ENCODE data around the gene SLC4A2.

Gene SLC4A2

DNA sequence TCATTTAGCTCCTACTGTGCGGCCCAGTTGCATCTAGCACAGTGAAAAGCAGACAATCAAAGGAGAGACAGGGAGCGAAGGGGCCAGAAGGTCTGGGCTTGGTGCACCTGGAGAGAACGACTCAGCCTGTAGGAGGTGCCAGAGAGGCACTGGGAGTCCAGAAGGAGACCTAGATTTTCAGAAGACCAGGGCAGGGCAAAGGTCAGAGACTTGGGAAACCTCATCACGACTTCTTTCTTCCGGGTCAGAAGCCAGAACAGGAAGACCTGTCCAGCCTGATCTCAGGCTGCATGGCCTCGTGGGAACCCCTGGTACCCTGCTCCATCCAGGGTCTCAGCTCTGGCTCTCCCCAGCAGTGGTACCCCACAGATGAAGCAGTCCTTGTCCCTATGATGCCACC is 32.0 kb downstream of the SLC4A2 start:
- peak; percentile 54 for TF ChIP-seq CTCF (IDR thresholded peaks at IDR 0.05; ENCODE audit: low read depth, low read length)
- no peak for DNase-seq (ENCODE audit: extremely low read depth, low read depth)

DNA sequence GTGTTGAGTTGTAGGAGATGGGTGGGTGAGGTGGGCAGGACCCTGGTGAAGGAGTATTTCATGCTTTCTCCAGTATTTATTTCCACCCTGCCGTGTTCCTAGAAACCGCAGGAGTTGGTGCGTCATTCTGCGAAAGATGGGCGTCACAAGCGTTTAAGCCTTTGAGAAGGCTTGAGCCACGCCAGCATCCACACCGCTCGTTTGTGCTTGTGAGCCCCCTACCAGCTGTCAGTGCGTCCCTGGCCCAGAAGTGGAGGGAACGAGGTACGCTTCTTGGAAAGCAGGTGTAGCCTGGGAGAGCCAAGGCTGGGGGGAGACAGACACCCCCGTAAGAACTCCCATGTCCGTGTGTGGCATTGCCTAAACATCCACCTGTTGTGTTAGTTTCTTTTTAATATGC is 32.6 kb downstream of the SLC4A2 start:
- no peak for DNase-seq (ENCODE audit: extremely low read depth, low read depth)
- no peak for TF ChIP-seq CTCF (IDR thresholded peaks at IDR 0.05; ENCODE audit: low read depth, low read length)

GRCh38 chr7:151093748-151094147 is 34.4 kb downstream of the SLC4A2 start:
- TF ChIP-seq CTCF (IDR thresholded peaks at IDR 0.05; ENCODE audit: low read depth, low read length) = no peak
- DNase-seq (ENCODE audit: extremely low read depth, low read depth) = no peak

GRCh38 chr7:151094675-151095074 is 35.3 kb downstream of the SLC4A2 start:
- no peak for DNase-seq (ENCODE audit: extremely low read depth, low read depth)
- TF ChIP-seq CTCF (IDR thresholded peaks at IDR 0.05; ENCODE audit: low read depth, low read length) = no peak

DNA sequence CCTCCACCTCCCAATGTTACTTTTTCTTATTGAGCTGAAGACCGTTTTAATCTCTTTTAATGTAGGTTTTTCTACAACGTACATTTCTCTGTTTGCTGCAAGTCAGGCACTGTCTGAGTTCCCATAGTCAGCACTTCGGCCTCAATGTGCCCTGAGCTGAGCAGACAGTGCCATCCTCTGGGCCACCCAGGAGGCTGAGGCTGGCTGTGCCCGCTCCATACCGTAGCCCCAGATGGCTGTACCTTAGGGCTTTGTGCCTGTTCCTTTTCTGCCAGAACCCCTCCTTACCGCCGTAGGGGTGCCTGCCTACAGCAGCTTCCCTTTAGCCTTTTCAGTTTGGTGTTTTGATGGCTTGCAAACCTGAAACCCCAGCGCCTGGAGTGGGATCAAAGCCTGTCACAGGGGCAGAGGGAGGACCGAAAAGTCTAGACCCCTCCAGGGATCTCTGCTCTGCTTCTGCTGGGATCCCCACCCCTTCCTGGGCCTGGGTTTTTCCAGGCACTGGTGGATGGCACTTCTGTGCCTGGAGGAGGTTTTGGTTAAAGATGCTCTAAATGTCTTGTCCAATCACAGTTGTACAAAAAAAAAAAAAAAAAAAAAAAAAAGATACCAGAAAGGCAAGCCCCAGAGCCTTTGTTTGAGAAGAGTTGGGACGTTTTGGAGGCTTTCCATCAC is 35.9 kb downstream of the SLC4A2 start:
- TF ChIP-seq CTCF (IDR thresholded peaks at IDR 0.05; ENCODE audit: low read depth, low read length) = no peak
- DNase-seq (ENCODE audit: extremely low read depth, low read depth) = no peak

- no peak for DNase-seq (ENCODE audit: extremely low read depth, low read depth)
- no peak for TF ChIP-seq CTCF (IDR thresholded peaks at IDR 0.05; ENCODE audit: low read depth, low read length)
These were observed 36.6 kb downstream of the SLC4A2 start for GRCh38 chr7:151095828-151096475.

DNA sequence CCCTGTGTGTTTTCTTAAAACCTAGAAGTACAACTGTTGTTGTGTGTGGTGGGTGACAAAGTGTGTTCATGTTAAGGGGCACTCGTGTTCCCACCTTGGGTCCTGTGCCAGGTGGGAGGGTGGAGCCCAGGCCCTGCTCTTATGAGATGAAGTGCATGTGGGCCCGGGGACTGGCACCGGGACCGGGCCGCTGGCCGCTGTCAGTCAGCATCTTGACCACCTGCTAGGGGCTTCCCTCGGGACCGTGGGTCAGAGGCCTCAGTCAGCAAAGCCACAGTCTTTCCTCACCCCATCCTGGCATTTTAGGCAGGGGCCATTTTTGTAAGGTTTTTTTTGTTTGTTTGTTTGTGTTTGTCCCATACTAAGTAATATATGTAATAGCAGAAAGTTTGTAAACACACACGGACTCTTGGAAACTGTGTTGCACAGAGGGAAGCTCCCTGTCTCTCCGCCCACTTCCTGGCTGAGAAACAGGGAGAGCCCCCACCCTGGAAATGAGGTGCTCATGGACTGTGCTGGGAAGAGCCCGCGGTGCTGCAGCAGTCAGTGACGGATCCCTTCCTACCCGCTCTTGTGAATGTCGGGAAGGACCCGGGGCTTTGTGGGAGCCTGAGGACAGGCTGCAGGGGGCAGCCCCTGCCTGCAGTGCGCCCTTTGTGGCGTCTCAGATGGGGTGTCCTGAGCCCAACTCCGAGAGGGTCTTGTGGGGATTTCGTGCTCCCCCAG is 40.3 kb downstream of the SLC4A2 start:
- no peak for DNase-seq (ENCODE audit: extremely low read depth, low read depth)
- no peak for TF ChIP-seq CTCF (IDR thresholded peaks at IDR 0.05; ENCODE audit: low read depth, low read length)
